ENCODE results near the gene SRM. TPM values are rescaled to one million over a fixed set of nuclear protein-coding genes. Genes with fewer than 3 reads are reported as not detected.

The SRM gene
- polyA plus RNA-seq, 1 donor from 2014 or later, result 22.9 TPM

- Histone ChIP-seq H4K20me1 (ENCODE audit: insufficient read depth) (no peaks in the 10 kb centered on the region), H3K4me3 (ENCODE audit: low read length) (no peak overlapping the region), H3K9me3 (ENCODE audit: low read length) (no peaks in the 10 kb centered on the region), H3K27ac (ENCODE audit: low read length) (no peak overlapping the region), H3K9ac (ENCODE audit: low read length) (no peak overlapping the region), H3K36me3 (ENCODE audit: insufficient read depth, low read length) (peaks cover 5% of the 10 kb centered on the region), H3K27me3 (ENCODE audit: insufficient read depth, low read depth, low read length) (no peaks in the 10 kb centered on the region), H2AFZ (ENCODE audit: low read depth, low read length) (no peak overlapping the region), H3K9me2 (ENCODE audit: insufficient read depth, low read length) (no peaks in the 10 kb centered on the region), H3K4me2 (ENCODE audit: low read length) (no peak overlapping the region), H3F3A (ENCODE audit: insufficient read depth, low read length, poor library complexity, severe bottlenecking) (no peaks in the 10 kb centered on the region), H3K79me2 (replicated peaks; ENCODE audit: insufficient read depth, low read length) (no peaks in the 10 kb centered on the region)
- TF ChIP-seq POLR2AphosphoS5 (IDR thresholded peaks at IDR 0.05) (no peak), TAF1 (IDR thresholded peaks at IDR 0.05; ENCODE audit: low read depth) (no peak), EP300 (conservative IDR thresholded peaks at IDR 0.05; ENCODE audit: poor library complexity, severe bottlenecking) (no peak), MXI1 (conservative IDR thresholded peaks at IDR 0.05; ENCODE audit: poor library complexity, severe bottlenecking) (no peak), EZH2 (IDR thresholded peaks at IDR 0.05; ENCODE audit: borderline replicate concordance, insufficient read depth, low read length, poor library complexity, severe bottlenecking) (no peak), RAD21 (conservative IDR thresholded peaks at IDR 0.05) (no peak), CTCF (IDR thresholded peaks at IDR 0.05; ENCODE audit: poor library complexity, severe bottlenecking) (no peak), SMC3 (conservative IDR thresholded peaks at IDR 0.05; ENCODE audit: poor library complexity) (no peak), REST (IDR thresholded peaks at IDR 0.05; ENCODE audit: borderline replicate concordance) (no peak)
These were observed 12.5 kb upstream of the SRM start for GRCh38 chr1:11072216-11072917.

- Histone ChIP-seq H3K27ac (ENCODE audit: low read length) (no peak overlapping the region), H3K79me2 (replicated peaks; ENCODE audit: insufficient read depth, low read length) (no peaks in the 10 kb centered on the region), H3K9ac (ENCODE audit: low read length) (no peak overlapping the region), H3K9me3 (ENCODE audit: low read length) (no peaks in the 10 kb centered on the region), H2AFZ (ENCODE audit: low read depth, low read length) (no peak overlapping the region), H3K4me3 (ENCODE audit: low read length) (no peak overlapping the region), H3K4me2 (ENCODE audit: low read length) (no peak overlapping the region), H3K27me3 (ENCODE audit: insufficient read depth, low read depth, low read length) (no peaks in the 10 kb centered on the region), H3F3A (ENCODE audit: insufficient read depth, low read length, poor library complexity, severe bottlenecking) (no peaks in the 10 kb centered on the region), H3K36me3 (ENCODE audit: insufficient read depth, low read length) (peaks cover 5% of the 10 kb centered on the region), H3K9me2 (ENCODE audit: insufficient read depth, low read length) (no peaks in the 10 kb centered on the region), H4K20me1 (ENCODE audit: insufficient read depth) (no peaks in the 10 kb centered on the region)
- TF ChIP-seq TAF1 (IDR thresholded peaks at IDR 0.05; ENCODE audit: low read depth) (no peak), EP300 (conservative IDR thresholded peaks at IDR 0.05; ENCODE audit: poor library complexity, severe bottlenecking) (no peak), CTCF (IDR thresholded peaks at IDR 0.05; ENCODE audit: poor library complexity, severe bottlenecking) (no peak), SMC3 (conservative IDR thresholded peaks at IDR 0.05; ENCODE audit: poor library complexity) (no peak), POLR2AphosphoS5 (IDR thresholded peaks at IDR 0.05) (no peak), EZH2 (IDR thresholded peaks at IDR 0.05; ENCODE audit: borderline replicate concordance, insufficient read depth, low read length, poor library complexity, severe bottlenecking) (no peak), RAD21 (conservative IDR thresholded peaks at IDR 0.05) (no peak), REST (IDR thresholded peaks at IDR 0.05; ENCODE audit: borderline replicate concordance) (no peak), MXI1 (conservative IDR thresholded peaks at IDR 0.05; ENCODE audit: poor library complexity, severe bottlenecking) (no peak)
These were observed 11.8 kb upstream of the SRM start for GRCh38 chr1:11071463-11072215.

All from neural cell (in vitro differentiated cells).